Osteocyte (in vitro differentiated cells): ENCODE measurements around the gene KIF16B. TPM values are rescaled to one million over a fixed set of nuclear protein-coding genes. Genes with fewer than 3 reads are reported as not detected.

Experiments
- DNase-seq: peaks from one replicate; pipeline ENCODE4 v3.0.0; 2021; ENCODE audit warnings: mixed read lengths; ENCODE audit not compliant: unreplicated experiment; ENCODE audit errors: extremely low spot score
- H3K27ac Mint-ChIP-seq: one replicate; pipeline ENCODE4 v1.8.0; 2021; ENCODE audit warnings: mild to moderate bottlenecking, mixed read lengths; ENCODE audit not compliant: unreplicated experiment
- H3K27me3 Mint-ChIP-seq: one replicate; pipeline ENCODE4 v1.8.0; 2021; ENCODE audit warnings: mixed read lengths; ENCODE audit not compliant: unreplicated experiment
- H3K36me3 Mint-ChIP-seq: one replicate; pipeline ENCODE4 v1.8.0; 2021; ENCODE audit warnings: mixed read lengths; ENCODE audit not compliant: unreplicated experiment
- H3K4me1 Mint-ChIP-seq: one replicate; pipeline ENCODE4 v1.8.0; 2021; ENCODE audit warnings: mixed read lengths; ENCODE audit not compliant: unreplicated experiment
- H3K4me3 Mint-ChIP-seq: one replicate; pipeline ENCODE4 v1.8.0; 2021; ENCODE audit warnings: mild to moderate bottlenecking, moderate library complexity, mixed read lengths; ENCODE audit not compliant: unreplicated experiment
- H3K9me3 Mint-ChIP-seq: one replicate; pipeline ENCODE4 v1.8.0; 2021; ENCODE audit warnings: mixed read lengths; ENCODE audit not compliant: unreplicated experiment
- CTCF ChIP-seq: fragments of 200-600 bp; sonication (generic); IDR thresholded peaks from 2 replicates; pipeline ENCODE4 v1.5.0; 2021; ENCODE audit warnings: antibody characterized with exemption, mild to moderate bottlenecking, moderate library complexity
- total RNA-seq: library from RNA; stranded (reverse); gene quantifications from 2 replicates; pipeline ENCODE4 v1.2.1, GENCODE V29; 2021

Gene KIF16B
- total RNA-seq, 1 donor from 2014 or later: 10.2 TPM

DNA sequence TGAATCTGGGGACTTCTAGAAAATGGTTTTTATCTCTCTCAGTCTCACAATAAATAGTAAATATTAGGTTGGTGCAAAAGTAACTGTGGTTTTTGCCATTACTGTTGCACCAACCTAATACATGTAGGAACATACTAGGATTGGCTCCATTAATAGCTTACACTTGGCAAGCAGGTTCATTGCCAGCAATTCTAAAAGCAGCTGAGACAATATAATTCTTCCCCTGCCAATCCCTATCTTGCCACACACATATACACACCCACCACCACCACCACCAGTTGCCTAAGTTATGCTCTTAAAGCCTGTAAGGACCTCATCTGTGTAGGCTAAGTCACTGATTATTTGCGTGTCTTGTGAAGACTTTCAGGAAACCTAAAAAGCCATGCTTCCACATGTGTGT, 145.1 kb downstream of the KIF16B start:
- Mint-ChIP-seq H3K4me3 (no peak overlapping the region), H3K36me3 (peaks cover 35% of the 10 kb centered on the region), H3K4me1 (peaks cover 3% of the 10 kb centered on the region), H3K27me3 (no peaks in the 10 kb centered on the region), H3K27ac (no peak overlapping the region), H3K9me3 (peaks cover 1% of the 10 kb centered on the region)
- DNase-seq: no peak
- TF ChIP-seq CTCF: no peak

- H3K27ac Mint-ChIP-seq: no peak overlapping the region
- H3K9me3 Mint-ChIP-seq: peaks cover 5% of the 10 kb centered on the region
- no peak for DNase-seq
- no peaks in the 10 kb centered on the region for H3K4me1 Mint-ChIP-seq
- H3K36me3 Mint-ChIP-seq: peaks cover 40% of the 10 kb centered on the region
- no peaks in the 10 kb centered on the region for H3K27me3 Mint-ChIP-seq
- no peak overlapping the region for H3K4me3 Mint-ChIP-seq
- TF ChIP-seq CTCF: no peak
These were observed 145.7 kb downstream of the KIF16B start for GRCh38 chr20:16427571-16427970.

- H3K4me1 Mint-ChIP-seq: no peaks in the 10 kb centered on the region
- H3K27ac Mint-ChIP-seq: no peak overlapping the region
- H3K9me3 Mint-ChIP-seq: peaks cover 5% of the 10 kb centered on the region
- TF ChIP-seq CTCF: no peak
- peaks cover 49% of the 10 kb centered on the region for H3K36me3 Mint-ChIP-seq
- H3K4me3 Mint-ChIP-seq: no peak overlapping the region
- no peak for DNase-seq
- H3K27me3 Mint-ChIP-seq: no peaks in the 10 kb centered on the region
These were observed 148.5 kb downstream of the KIF16B start for GRCh38 chr20:16424780-16425179.

DNA sequence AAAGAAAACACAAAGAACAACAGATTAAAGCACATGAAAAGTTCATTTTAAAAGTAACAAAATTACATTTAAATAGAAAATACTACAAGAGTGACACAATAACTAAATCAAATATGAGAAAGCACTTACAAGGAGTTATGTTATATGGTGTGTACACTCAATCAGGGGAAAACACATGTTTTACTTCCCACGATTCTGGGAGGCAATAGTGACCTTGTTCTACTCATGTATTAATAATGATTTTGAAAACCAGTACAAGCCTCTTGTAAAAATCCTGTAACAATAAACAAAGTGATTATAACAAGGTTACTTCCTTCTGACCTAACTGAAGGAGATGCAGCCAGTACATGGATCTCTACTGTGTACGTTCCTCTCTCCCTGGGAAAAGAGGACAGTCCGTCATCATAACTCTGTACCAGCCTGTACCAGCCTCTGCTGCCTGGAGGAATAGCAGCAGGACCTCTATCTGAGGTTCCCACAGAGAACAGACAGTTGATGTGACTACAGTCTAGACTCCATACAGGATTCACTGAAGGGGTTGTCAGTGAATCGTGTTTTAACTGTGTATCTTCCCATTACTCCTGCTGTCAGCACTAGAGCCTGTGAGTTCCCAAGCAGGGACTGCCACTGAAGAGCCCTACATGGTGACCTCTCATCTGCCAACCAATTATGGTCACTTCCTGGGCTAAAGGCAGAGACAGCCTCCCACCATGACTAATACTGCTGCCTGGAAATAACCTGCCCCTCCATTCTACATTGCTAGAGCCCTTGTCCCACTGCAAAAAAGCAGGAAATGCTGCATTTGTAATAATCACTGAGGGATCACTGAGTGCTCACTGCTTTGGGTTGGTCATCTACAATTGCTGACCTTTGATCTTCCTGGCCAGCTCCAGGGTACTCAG, 149.7 kb downstream of the KIF16B start:
- H3K27me3 Mint-ChIP-seq: no peaks in the 10 kb centered on the region
- H3K27ac Mint-ChIP-seq: no peak overlapping the region
- H3K9me3 Mint-ChIP-seq: peaks cover 5% of the 10 kb centered on the region
- no peak for DNase-seq
- H3K4me3 Mint-ChIP-seq: no peak overlapping the region
- peaks cover 46% of the 10 kb centered on the region for H3K36me3 Mint-ChIP-seq
- no peaks in the 10 kb centered on the region for H3K4me1 Mint-ChIP-seq
- no peak for TF ChIP-seq CTCF

DNA sequence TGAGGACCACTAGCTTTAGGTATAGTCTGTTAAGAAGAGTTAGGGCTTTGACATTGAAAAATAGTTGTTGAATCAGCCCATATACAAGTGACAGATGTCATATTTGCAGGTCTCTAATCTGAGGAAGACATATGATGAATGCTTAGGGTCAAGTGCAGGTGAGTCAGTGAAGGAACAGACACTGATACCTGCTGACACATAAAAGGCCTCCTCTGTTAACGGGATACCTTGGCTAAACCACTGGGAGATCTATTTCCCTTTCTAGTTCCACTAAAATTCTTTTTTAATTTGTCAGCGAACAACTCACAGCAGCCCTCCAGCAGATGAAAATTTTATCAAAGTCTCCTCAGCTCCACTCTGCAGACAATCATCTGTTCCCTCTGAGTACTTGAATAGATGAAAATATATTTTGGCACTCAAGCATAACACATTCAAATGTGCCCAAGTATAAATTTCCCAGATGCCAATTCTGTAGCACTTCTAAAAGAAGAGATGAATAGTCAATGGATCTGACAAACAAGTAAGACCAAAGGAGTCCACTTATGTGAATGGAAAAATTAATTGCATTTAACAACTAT, 154.0 kb downstream of the KIF16B start:
- Mint-ChIP-seq H3K27me3 (no peaks in the 10 kb centered on the region), H3K9me3 (peaks cover 5% of the 10 kb centered on the region), H3K4me3 (no peak overlapping the region), H3K4me1 (no peaks in the 10 kb centered on the region), H3K36me3 (peaks cover 25% of the 10 kb centered on the region), H3K27ac (no peak overlapping the region)
- no peak for DNase-seq
- no peak for TF ChIP-seq CTCF
